ENCODE measurements around the gene MYT1.
A peak's percentile ranks its signal among the peaks of the same experiment; 100 is the strongest.
"Not testable (repeated sequence)": the region's sequence is repeated elsewhere in the genome, so short reads cannot be mapped to it uniquely, and the experiment has no call there.

The MYT1 gene

DNA sequence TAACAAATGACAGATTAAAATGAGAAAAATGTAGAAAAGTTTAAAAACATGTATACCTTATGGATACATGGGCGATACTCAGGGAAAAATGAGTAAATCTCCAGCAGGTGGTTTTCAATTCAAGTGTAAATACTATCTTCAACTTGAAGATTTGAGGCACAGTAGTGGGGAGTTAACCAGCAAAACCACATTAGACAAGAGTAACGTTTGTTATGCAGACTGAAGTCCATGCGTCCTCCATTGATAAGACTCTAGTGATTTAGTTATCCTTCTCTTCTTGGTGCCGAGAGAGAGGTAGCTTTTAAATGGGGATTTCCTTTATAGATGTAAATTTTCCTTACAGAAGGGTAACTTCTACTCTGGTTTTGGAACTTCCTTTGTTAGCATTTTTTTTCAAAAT, 119.4 kb downstream of the MYT1 start:
- TF ChIP-seq SPI1 (IDR thresholded peaks at IDR 0.05; ENCODE audit: borderline replicate concordance, low read depth), result no peak
- TF ChIP-seq, protein P1, sequence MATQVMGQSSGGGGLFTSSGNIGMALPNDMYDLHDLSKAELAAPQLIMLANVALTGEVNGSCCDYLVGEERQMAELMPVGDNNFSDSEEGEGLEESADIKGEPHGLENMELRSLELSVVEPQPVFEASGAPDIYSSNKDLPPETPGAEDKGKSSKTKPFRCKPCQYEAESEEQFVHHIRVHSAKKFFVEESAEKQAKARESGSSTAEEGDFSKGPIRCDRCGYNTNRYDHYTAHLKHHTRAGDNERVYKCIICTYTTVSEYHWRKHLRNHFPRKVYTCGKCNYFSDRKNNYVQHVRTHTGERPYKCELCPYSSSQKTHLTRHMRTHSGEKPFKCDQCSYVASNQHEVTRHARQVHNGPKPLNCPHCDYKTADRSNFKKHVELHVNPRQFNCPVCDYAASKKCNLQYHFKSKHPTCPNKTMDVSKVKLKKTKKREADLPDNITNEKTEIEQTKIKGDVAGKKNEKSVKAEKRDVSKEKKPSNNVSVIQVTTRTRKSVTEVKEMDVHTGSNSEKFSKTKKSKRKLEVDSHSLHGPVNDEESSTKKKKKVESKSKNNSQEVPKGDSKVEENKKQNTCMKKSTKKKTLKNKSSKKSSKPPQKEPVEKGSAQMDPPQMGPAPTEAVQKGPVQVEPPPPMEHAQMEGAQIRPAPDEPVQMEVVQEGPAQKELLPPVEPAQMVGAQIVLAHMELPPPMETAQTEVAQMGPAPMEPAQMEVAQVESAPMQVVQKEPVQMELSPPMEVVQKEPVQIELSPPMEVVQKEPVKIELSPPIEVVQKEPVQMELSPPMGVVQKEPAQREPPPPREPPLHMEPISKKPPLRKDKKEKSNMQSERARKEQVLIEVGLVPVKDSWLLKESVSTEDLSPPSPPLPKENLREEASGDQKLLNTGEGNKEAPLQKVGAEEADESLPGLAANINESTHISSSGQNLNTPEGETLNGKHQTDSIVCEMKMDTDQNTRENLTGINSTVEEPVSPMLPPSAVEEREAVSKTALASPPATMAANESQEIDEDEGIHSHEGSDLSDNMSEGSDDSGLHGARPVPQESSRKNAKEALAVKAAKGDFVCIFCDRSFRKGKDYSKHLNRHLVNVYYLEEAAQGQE (IDR thresholded peaks at IDR 0.05; ENCODE audit: insufficient replicate concordance, low read depth), result no peak
- TF ChIP-seq, protein P2, sequence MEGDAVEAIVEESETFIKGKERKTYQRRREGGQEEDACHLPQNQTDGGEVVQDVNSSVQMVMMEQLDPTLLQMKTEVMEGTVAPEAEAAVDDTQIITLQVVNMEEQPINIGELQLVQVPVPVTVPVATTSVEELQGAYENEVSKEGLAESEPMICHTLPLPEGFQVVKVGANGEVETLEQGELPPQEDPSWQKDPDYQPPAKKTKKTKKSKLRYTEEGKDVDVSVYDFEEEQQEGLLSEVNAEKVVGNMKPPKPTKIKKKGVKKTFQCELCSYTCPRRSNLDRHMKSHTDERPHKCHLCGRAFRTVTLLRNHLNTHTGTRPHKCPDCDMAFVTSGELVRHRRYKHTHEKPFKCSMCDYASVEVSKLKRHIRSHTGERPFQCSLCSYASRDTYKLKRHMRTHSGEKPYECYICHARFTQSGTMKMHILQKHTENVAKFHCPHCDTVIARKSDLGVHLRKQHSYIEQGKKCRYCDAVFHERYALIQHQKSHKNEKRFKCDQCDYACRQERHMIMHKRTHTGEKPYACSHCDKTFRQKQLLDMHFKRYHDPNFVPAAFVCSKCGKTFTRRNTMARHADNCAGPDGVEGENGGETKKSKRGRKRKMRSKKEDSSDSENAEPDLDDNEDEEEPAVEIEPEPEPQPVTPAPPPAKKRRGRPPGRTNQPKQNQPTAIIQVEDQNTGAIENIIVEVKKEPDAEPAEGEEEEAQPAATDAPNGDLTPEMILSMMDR (IDR thresholded peaks at IDR 0.05; ENCODE audit: insufficient read depth, low read length), result no peak
- TF ChIP-seq POLR2AphosphoS5 (IDR thresholded peaks at IDR 0.05; ENCODE audit: low read depth), result no peak
- no peak for TF ChIP-seq GABPA (IDR thresholded peaks at IDR 0.05; ENCODE audit: low read depth)
- Histone ChIP-seq H3K27me3 (ENCODE audit: insufficient read depth, poor library complexity, severe bottlenecking) (no peaks in the 10 kb centered on the region), H3K27ac (replicated peaks) (no peak overlapping the region), H3K4me3 (replicated peaks; ENCODE audit: insufficient read depth, low read length) (no peak overlapping the region)
- DNase-seq (ENCODE audit: low read depth in 1 of 2, low spot score in 1 of 2), result no peak

DNA sequence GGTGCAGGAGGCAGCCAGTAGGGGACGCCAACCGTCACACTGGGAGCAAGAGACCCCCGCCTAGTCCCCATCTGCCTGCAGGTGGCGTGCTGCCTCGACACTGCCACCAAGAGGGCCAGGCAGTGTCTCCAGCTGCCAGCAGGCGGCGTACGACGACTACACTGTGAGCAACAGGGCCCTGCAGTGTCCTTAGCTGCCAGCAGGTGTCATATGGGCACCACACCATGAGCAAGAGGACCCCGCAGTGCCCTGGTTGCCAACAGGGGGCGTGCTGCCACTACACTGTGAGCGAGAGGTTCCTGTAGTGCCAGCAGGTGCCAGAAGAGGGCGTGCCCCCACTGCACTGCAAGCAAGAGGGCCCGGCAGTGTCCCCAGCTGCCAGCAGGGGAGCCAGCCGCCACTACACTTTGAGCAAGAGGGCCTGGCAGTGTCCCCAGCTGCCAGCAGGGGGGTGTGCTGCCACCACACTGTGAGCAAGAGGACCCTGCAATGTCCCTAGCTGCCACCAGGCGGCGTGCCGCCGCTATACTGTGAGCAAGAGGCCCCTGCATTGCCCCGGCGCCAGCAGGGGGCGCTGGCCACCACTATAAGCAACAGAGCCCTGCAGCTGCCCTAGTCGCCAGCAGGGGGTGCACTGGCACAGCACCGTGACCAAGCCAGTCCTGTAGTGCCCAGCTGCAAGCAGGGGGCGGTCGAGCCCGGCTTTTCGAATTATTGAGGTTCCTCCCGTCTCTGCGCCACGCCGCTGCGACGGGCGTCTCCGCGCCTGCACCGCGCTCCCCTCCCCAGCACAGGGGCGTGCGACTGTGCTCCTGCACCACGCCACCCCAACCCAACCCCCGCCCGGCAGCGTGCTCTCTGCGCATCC, 121.6 kb downstream of the MYT1 start:
- TF ChIP-seq POLR2AphosphoS5 (IDR thresholded peaks at IDR 0.05; ENCODE audit: low read depth), result peak; percentile 61; the same call in 1 of the 2 replicates
- TF ChIP-seq, protein P2 (IDR thresholded peaks at IDR 0.05; ENCODE audit: insufficient read depth, low read length), result peak; percentile 54
- H3K27ac ChIP-seq (replicated peaks); H3K27me3 ChIP-seq (ENCODE audit: insufficient read depth, poor library complexity, severe bottlenecking); H3K4me3 ChIP-seq (replicated peaks; ENCODE audit: insufficient read depth, low read length): not testable (repeated sequence)
- peak; percentile 65 to 90 for DNase-seq (ENCODE audit: low read depth in 1 of 2, low spot score in 1 of 2)

DNA sequence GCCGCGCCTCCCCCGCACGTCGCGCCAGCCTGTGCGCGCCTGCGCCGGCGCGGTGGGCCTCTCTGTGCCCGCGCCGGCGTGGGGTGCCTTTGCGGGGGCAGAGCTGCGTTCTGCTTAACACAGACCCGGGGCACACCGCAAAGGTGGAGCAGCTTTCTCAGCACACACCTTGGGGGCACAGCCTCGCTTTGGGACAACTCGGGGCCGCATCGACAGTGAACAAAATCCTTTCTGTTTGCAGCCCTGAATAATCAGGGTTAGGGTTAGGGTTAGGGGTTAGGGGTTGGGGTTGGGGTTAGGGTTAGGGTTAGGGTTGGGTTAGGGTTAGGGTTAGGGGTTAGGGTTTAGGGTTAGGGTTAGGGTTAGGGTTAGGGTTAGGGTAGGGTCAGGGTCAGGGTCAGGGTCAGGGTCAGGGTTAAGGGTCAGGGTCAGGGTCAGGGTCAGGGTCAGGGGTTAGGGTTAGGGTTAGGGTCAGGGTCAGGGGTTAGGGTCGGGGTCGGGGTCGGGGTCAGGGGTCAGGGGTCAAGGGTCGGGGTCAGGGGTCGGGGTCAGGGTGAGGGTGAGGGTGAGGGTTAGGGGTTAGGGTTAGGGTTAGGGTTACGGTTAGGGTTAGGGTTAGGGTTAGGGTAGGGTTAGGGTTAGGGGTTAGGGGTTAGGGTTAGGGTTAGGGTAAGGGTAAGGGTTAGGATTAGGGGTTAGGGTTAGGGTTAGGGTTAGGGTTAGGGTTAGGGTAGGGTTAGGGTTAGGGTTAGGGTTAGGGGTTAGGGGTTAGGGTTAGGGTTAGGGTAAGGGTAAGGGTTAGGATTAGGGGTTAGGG, 122.4 kb downstream of the MYT1 start:
- H3K4me3 ChIP-seq (replicated peaks; ENCODE audit: insufficient read depth, low read length); H3K27ac ChIP-seq (replicated peaks); DNase-seq (ENCODE audit: low read depth in 1 of 2, low spot score in 1 of 2); H3K27me3 ChIP-seq (ENCODE audit: insufficient read depth, poor library complexity, severe bottlenecking): not testable (repeated sequence)

DNA sequence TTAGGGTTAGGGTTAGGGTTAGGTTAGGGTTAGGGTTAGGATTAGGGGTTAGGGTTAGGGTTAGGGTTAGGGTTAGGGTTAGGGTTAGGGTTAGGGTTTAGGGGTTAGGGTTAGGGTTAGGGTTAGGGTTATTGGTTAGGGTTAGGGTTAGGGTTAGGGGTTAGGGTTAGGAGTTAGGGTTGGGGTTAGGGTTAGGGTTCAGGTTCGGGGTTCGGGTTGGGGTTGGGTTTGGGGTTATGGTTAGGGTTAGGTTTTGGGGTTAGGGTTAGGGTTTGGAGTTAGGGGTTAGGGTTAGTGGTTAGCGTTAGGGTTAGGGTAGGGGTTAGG, 123.0 kb downstream of the MYT1 start:
- not testable (repeated sequence) for DNase-seq (ENCODE audit: low read depth in 1 of 2, low spot score in 1 of 2); H3K27ac ChIP-seq (replicated peaks); H3K4me3 ChIP-seq (replicated peaks; ENCODE audit: insufficient read depth, low read length); H3K27me3 ChIP-seq (ENCODE audit: insufficient read depth, poor library complexity, severe bottlenecking)
